Measurements from ENCODE around the gene DDX24.

- TF ChIP-seq EZH2phosphoT487 (IDR thresholded peaks at IDR 0.05; ENCODE audit: insufficient read depth, low read depth) = no peak
- no peak for TF ChIP-seq EZH2 (IDR thresholded peaks at IDR 0.05; ENCODE audit: insufficient read depth, poor library complexity, severe bottlenecking)
These were observed 39.8 kb upstream of the DDX24 start for GRCh38 chr14:94120667-94121340.
